GM12891 (cell line): ENCODE results near the gene CTAGE6. TPM values are rescaled to one million over a fixed set of nuclear protein-coding genes. Genes with fewer than 3 reads are reported as not detected.
"Not testable (repeated sequence)": the region's sequence is repeated elsewhere in the genome, so short reads cannot be mapped to it uniquely, and the experiment has no call there.

Experiments used
- DNase-seq: peaks from one replicate; pipeline ENCODE4 v3.0.0; 2011; ENCODE audit warnings: low spot score; ENCODE audit not compliant: insufficient read length
- FAIRE-seq: peaks from 2 replicates; lab custom pipeline; 2011; peaks lifted over from hg19 to GRCh38; lab: Jason Lieb, UNC
- polyA plus RNA-seq: library from polyadenylated mRNA; unstranded; fragments of >200 nt; gene quantifications from one replicate; pipeline ENCODE4 v1.2.1, GENCODE V29; 2012; ENCODE audit warnings: low read depth, missing spikeins, inconsistent platforms; ENCODE audit not compliant: missing spikeins

CTAGE6 gene, protein sequence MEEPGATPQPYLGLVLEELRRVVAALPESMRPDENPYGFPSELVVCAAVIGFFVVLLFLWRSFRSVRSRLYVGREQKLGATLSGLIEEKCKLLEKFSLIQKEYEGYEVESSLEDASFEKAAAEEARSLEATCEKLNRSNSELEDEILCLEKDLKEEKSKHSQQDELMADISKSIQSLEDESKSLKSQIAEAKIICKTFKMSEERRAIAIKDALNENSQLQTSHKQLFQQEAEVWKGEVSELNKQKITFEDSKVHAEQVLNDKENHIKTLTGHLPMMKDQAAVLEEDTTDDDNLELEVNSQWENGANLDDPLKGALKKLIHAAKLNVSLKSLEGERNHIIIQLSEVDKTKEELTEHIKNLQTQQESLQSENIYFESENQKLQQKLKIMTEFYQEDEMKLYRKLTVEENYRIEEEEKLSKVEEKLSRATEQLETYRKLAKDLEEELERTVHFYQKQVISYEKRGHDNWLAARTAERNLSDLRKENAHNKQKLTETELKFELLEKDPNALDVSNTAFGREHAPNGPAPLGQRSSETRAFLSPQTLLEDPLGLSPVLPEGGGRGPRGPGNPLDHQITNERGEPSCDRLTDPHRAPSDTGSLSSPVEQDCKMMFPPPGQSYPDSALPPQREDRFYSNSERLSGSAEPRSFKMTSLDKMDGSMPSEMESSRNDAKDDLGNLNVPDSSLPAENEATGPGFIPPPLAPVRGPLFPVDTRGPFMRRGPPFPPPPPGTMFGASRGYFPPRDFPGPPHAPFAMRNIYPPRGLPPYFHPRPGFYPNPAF
- not detected for polyA plus RNA-seq

DNA sequence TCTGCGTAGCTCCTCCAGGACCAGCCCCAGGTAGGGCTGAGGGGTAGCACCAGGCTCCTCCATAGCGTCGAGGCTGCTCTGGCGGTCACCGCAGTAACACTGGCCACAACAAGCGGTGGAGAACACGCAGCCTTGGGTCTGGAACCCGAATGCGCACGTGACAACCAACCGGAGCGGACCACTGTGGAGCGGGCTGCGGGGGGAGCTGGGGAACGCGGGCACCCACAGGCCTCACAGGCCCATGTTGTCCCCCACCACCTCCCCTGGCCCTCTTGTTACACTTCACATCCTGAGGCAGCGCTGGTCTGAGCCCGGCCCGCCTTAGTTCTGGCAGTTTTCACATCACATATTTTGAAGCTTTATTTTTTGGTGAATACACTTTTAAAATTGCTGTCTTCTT, at the start of gene CTAGE6:
TSS of gene CTAGE6 (minus strand) at position 101 of the 400 bp plus-strand sequence. CDS start at position 63, 38 bp downstream.
- DNase-seq, FAIRE-seq: not testable (repeated sequence)

GRCh38 chr7:143806664-143807071, 49.2 kb upstream of the CTAGE6 start:
- not testable (repeated sequence) for FAIRE-seq, DNase-seq

GRCh38 chr7:143797896-143798290, 40.4 kb upstream of the CTAGE6 start:
- FAIRE-seq, DNase-seq: not testable (repeated sequence)

DNA sequence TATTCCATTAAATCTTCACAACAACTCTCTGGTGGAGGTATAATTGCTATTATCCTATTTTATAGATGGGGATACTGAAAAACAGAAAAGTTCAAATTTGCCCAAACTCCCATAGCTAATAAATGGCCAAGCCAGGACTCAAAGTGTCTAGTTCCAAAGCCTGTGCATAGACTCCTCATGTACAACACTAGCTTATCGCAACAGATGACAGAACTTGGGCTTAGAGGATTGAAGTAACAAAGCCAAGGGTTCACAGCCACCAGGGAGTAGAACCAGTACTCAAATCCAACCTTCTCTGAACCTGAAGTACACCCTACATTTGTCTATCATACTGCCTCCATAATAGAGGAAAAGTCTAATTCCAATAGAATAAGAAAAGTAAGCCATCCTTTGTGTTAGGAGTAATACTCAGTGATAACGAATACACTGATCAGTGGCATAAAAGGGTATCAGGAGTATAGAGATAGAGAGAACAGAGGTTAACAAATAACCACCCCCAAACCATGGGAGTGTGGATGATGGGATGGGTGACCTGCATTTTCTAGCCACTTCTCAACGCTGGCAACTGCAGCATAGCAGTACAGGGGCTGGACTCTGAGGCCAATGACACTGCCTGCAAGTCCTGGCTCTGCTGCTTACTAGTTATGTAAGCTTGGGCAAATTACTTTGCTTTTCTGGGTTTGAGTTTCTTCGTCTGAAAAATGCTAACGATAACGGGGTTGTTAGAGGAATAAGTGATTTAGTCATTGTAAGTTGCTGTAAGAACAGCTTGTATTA, 39.8 kb upstream of the CTAGE6 start:
- not testable (repeated sequence) for FAIRE-seq, DNase-seq

GRCh38 chr7:143795653-143796052, 38.2 kb upstream of the CTAGE6 start:
- not testable (repeated sequence) for FAIRE-seq, DNase-seq

DNA sequence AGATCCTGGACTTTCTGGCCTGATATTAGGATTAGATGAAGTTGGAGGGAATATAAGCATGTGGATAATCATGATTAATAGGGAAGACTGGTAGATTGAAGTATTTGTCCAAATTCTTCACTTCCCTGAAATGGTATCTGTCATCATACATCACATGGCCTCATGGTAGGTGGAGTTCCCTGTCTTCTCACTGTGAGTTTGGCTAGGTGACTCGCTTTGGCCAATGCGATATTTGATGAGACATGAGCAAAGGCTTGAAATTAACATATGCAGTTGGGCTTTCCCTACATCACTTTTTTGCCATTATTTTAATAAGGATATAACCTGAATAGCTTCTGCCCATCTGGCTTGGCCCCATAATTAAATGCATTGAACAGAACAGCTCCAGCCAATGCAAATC, 35.1 kb upstream of the CTAGE6 start:
- not testable (repeated sequence) for DNase-seq, FAIRE-seq

DNA sequence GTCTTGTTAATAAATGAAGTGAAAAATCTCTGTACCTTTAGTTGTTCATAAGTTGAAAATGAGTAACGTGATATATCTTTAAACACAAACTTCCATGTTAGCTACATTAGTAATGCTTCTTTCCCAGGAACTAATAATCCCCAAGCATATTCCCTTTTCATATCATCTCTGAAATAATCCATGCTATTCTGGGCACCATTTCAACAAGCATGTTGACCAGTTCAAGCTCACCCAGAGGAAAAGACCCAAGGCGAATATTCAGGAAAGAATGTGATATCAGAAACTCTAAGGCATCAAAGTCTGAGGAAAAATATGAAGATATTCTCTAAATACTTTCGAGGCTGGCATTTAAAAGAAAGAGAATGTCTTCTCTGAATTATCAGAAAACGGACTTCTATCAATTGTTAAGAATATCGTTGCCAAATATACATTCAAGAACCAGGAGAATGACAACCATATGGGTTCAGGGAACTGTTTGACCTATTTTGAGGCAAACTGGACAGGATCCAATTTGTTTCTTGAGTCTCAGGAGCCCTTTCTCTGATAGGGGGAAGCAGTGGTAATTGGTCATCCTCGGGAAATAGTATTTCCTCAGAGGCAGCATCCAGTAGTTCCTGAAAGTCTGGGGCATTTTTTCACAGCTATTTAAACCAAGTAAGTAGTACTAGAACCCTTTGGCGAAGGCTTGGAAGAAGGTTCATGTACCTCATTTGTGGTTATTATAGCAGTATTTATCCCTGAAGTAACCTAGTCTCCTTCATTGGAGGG, 28.1 kb upstream of the CTAGE6 start:
- FAIRE-seq, DNase-seq: not testable (repeated sequence)

DNA sequence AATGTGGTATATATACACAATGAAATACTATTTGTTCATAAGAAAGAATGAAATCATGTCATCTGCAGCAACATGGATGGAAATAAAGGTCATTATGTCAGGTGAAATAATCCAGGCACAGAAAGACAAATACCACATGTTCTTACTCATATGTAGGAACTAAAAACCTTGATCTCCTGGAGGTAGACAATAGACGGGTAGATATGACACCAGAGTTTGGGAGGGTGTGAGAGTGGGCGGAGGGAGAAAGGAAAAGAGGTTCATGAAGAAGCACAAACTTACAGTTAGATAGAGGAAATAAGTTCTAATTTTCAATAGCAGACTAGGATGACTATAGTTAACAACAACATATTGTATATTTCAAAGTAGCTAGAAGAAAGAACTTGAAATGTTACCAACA, 22.1 kb upstream of the CTAGE6 start:
- DNase-seq, result not testable (repeated sequence)

DNA sequence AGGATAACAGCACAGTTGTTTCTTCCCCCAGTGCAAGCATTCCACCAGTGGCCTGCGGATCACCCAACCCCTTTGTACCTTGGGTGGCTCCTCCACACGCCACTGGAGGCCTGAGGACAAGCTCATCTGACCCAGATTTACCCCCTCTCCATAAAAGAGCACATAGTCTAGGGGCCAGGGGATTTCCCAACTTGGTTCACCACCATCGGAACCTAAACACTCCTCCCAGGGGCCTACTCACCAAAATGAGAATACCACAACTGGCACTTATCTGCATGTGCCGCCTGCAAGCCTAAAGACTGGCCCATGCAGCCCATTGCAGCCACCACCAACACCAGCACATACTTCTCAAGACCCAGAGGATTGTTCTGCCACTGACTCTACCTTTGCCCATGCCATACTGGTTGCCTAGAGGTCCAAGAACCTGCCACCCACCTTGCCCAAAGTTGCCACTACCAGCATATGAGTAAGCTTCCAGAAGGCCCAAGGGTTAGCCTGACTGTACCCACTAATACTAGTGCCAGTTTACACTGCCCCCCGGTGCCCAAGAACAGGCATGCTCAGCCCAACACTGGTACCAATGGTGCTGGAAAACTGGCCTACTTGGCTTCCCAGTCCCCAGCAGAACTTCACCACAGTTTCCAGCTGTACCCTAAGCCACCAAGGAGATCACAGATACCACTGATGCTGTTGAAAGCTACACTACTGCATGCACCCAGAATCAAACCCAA, 15.4 kb upstream of the CTAGE6 start:
- DNase-seq, FAIRE-seq: not testable (repeated sequence)

More for the DNA sequence above, 22.1 kb upstream of the CTAGE6 start:
- FAIRE-seq, result not testable (repeated sequence)

DNA sequence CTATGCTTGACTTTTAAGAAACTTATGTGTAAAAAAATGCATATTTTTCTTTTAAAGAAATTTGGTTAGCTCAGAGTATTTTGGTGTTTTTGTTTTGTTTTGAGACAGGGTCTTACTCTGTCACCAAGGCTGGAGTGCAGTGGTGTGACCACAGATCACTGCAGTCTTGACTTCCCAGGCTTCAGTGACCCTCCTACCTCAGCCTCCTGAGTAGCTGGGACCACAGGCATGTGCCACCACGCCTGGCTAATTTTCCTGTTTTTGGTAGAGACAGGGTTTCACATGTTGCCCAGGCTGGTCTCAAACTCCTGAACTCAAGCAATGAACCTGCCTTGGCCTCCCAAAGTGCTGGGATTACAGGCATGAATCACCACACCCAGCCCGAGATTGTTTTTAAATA, 10.0 kb upstream of the CTAGE6 start:
- not testable (repeated sequence) for FAIRE-seq, DNase-seq

- FAIRE-seq, result not testable (repeated sequence)
Observed at GRCh38 chr7:143765678-143766077, 8.2 kb upstream of the CTAGE6 start.

GRCh38 chr7:143763065-143763464, 5.6 kb upstream of the CTAGE6 start:
- not testable (repeated sequence) for DNase-seq, FAIRE-seq

More at GRCh38 chr7:143765678-143766077, 8.2 kb upstream of the CTAGE6 start:
- DNase-seq, result not testable (repeated sequence)

GRCh38 chr7:143745340-143745739, 12.2 kb downstream of the CTAGE6 start:
- not testable (repeated sequence) for FAIRE-seq, DNase-seq

- DNase-seq, FAIRE-seq: not testable (repeated sequence)
Observed at GRCh38 chr7:143737037-143737819, 20.3 kb downstream of the CTAGE6 start.
